Upper lobe of left lung (tissue), 4 donors: Measurements from ENCODE around the gene ATP8B1.

Experiments used
- EP300 ChIP-seq, 4 donors: sonication (generic); formaldehyde crosslinking; IDR thresholded peaks; one replicate each; pipeline ENCODE4 v1.5.1; 2017; ENCODE audit warnings: antibody characterized with exemption in 4 of 4, control low read depth in 2 of 4
- POLR2A ChIP-seq, 4 donors: fragments of 450-650 bp; IDR thresholded peaks; one replicate each; pipeline ENCODE4 v1.5.1; 2016 to 2017; ENCODE audit warnings: antibody characterized with exemption in 4 of 4, mild to moderate bottlenecking in 2 of 4
- TF ChIP-seq, protein P1 (sequence below), 6 experiments: fragments of 450-650 bp in 4 of 6; fragments of 200-600 bp in 2 of 6; sonication (generic) in 2 of 6; IDR thresholded peaks; one replicate each; pipeline ENCODE4 v1.5.1; 2016 to 2019; ENCODE audit warnings: antibody characterized with exemption in 6 of 6

DNA sequence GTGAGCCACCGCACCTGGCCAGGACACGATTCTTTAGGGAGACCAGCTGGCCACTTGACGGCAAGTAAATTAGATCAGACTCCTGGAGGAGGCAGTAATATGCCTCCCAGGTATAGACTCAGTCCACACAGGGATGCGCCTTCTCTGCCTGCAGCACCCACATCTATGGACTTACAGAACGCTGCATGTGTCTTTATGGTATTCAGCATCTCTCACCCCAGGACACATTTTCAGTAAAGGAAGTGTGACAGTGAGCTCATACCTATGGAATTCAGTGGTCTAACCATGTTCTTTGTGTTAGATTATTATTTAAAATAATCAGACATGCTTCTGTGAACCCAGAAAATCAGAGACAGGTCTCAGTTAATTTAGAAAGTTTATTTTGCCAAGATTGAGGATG lies 175.6 kb downstream of the ATP8B1 start:
- TF ChIP-seq, protein P1, sequence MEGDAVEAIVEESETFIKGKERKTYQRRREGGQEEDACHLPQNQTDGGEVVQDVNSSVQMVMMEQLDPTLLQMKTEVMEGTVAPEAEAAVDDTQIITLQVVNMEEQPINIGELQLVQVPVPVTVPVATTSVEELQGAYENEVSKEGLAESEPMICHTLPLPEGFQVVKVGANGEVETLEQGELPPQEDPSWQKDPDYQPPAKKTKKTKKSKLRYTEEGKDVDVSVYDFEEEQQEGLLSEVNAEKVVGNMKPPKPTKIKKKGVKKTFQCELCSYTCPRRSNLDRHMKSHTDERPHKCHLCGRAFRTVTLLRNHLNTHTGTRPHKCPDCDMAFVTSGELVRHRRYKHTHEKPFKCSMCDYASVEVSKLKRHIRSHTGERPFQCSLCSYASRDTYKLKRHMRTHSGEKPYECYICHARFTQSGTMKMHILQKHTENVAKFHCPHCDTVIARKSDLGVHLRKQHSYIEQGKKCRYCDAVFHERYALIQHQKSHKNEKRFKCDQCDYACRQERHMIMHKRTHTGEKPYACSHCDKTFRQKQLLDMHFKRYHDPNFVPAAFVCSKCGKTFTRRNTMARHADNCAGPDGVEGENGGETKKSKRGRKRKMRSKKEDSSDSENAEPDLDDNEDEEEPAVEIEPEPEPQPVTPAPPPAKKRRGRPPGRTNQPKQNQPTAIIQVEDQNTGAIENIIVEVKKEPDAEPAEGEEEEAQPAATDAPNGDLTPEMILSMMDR (IDR thresholded peaks at IDR 0.05): no peak
- TF ChIP-seq POLR2A (IDR thresholded peaks at IDR 0.05) (no peak), EP300 (IDR thresholded peaks at IDR 0.05) (no peak)
